HEK293 (cell line): ENCODE results near the gene ELL3.

ENCODE experiments used
- FEZF1 ChIP-seq: fragments of 450-650 bp; formaldehyde crosslinking; IDR thresholded peaks from 2 replicates; pipeline ENCODE4 v1.5.1; 2016; ENCODE audit warnings: missing biosample characterization, missing genetic modification characterization
- GLIS2 ChIP-seq: fragments of 450-650 bp; formaldehyde crosslinking; IDR thresholded peaks from 2 replicates; pipeline ENCODE4 v1.5.1; 2016; ENCODE audit warnings: missing biosample characterization, missing genetic modification characterization
- HOXA7 ChIP-seq: sonication (generic); formaldehyde crosslinking; IDR thresholded peaks from 2 replicates; pipeline ENCODE4 v1.8.1; 2022; ENCODE audit warnings: missing genetic modification reagents, borderline replicate concordance
- YY1 ChIP-seq: fragments of 450-650 bp; formaldehyde crosslinking; IDR thresholded peaks from 2 replicates; pipeline ENCODE4 v1.5.1; 2018; ENCODE audit warnings: missing biosample characterization, missing genetic modification characterization
- ZBTB8A ChIP-seq: fragments of 450-650 bp; formaldehyde crosslinking; IDR thresholded peaks from 2 replicates; pipeline ENCODE4 v1.5.1; 2016; ENCODE audit warnings: missing biosample characterization, missing genetic modification characterization
- ZFP37 ChIP-seq: fragments of 450-650 bp; formaldehyde crosslinking; IDR thresholded peaks from 2 replicates; pipeline ENCODE4 v1.5.1; 2016; ENCODE audit warnings: missing biosample characterization, missing genetic modification characterization
- ZFP41 ChIP-seq: fragments of 450-650 bp; formaldehyde crosslinking; IDR thresholded peaks from 2 replicates; pipeline ENCODE4 v1.5.1; 2016; ENCODE audit warnings: missing biosample characterization, missing genetic modification characterization, borderline replicate concordance
- ZFP69B ChIP-seq: fragments of 450-650 bp; formaldehyde crosslinking; IDR thresholded peaks from 2 replicates; pipeline ENCODE4 v1.5.1; 2016; ENCODE audit warnings: missing biosample characterization, missing genetic modification characterization
- ZNF138 ChIP-seq: fragments of 450-650 bp; formaldehyde crosslinking; IDR thresholded peaks from 2 replicates; pipeline ENCODE4 v1.5.1; 2016; ENCODE audit warnings: missing biosample characterization, missing genetic modification characterization, borderline replicate concordance
- ZNF19 ChIP-seq: fragments of 450-650 bp; formaldehyde crosslinking; IDR thresholded peaks from 2 replicates; pipeline ENCODE4; 2016; ENCODE audit warnings: missing biosample characterization, missing genetic modification characterization, low read depth
- ZNF223 ChIP-seq: fragments of 450-650 bp; formaldehyde crosslinking; IDR thresholded peaks from 2 replicates; pipeline ENCODE4 v1.5.1; 2016; ENCODE audit warnings: missing biosample characterization, missing genetic modification characterization
- ZNF248 ChIP-seq: fragments of 450-650 bp; formaldehyde crosslinking; IDR thresholded peaks from 2 replicates; pipeline ENCODE4 v1.5.1; 2017; ENCODE audit warnings: missing biosample characterization, missing genetic modification characterization
- ZNF350 ChIP-seq: fragments of 450-650 bp; formaldehyde crosslinking; IDR thresholded peaks from 2 replicates; pipeline ENCODE4 v1.5.0; 2017; ENCODE audit warnings: missing biosample characterization, mild to moderate bottlenecking, missing genetic modification characterization
- ZNF513 ChIP-seq: fragments of 450-650 bp; IDR thresholded peaks from 2 replicates; pipeline ENCODE4 v1.5.1; 2018; ENCODE audit warnings: missing biosample characterization, missing genetic modification characterization
- ZNF571 ChIP-seq: fragments of 450-650 bp; formaldehyde crosslinking; IDR thresholded peaks from 2 replicates; pipeline ENCODE4 v1.5.0; 2017; ENCODE audit warnings: missing biosample characterization, missing genetic modification characterization
- ZNF610 ChIP-seq: fragments of 450-650 bp; formaldehyde crosslinking; IDR thresholded peaks from 2 replicates; pipeline ENCODE4 v1.5.1; 2016; ENCODE audit warnings: missing biosample characterization, missing genetic modification characterization, borderline replicate concordance
- ZNF623 ChIP-seq: fragments of 450-650 bp; formaldehyde crosslinking; IDR thresholded peaks from 2 replicates; pipeline ENCODE4 v1.5.1; 2016; ENCODE audit warnings: missing biosample characterization, missing genetic modification characterization
- ZNF639 ChIP-seq: fragments of 450-650 bp; formaldehyde crosslinking; IDR thresholded peaks from 2 replicates; pipeline ENCODE4 v1.5.1; 2016; ENCODE audit warnings: missing biosample characterization, missing genetic modification characterization
- ZNF645 ChIP-seq: fragments of 450-650 bp; formaldehyde crosslinking; IDR thresholded peaks from 2 replicates; pipeline ENCODE4; 2016; ENCODE audit warnings: missing biosample characterization, missing genetic modification characterization
- ZNF791 ChIP-seq: fragments of 450-650 bp; formaldehyde crosslinking; IDR thresholded peaks from 2 replicates; pipeline ENCODE4 v1.5.1; 2016; ENCODE audit warnings: missing biosample characterization, missing genetic modification characterization
- ZSCAN18 ChIP-seq: fragments of 450-650 bp; formaldehyde crosslinking; IDR thresholded peaks from 2 replicates; pipeline ENCODE4 v1.5.1; 2016; ENCODE audit warnings: missing biosample characterization, missing genetic modification characterization
- ZXDB ChIP-seq: fragments of 450-650 bp; formaldehyde crosslinking; IDR thresholded peaks from 2 replicates; pipeline ENCODE4 v1.5.1; 2016; ENCODE audit warnings: missing biosample characterization, missing genetic modification characterization
- TF ChIP-seq, protein P1 (sequence below): fragments of 450-650 bp; formaldehyde crosslinking; IDR thresholded peaks from 2 replicates; pipeline ENCODE4 v1.5.1; 2017; ENCODE audit warnings: missing biosample characterization, missing genetic modification characterization
- TF ChIP-seq, protein P2 (sequence below): fragments of 450-650 bp; formaldehyde crosslinking; IDR thresholded peaks from 2 replicates; pipeline ENCODE4 v1.5.1; 2017; ENCODE audit warnings: missing biosample characterization, mild to moderate bottlenecking, missing genetic modification characterization, moderate library complexity
- TF ChIP-seq, protein P3 (sequence below): fragments of 450-650 bp; formaldehyde crosslinking; IDR thresholded peaks from 2 replicates; pipeline ENCODE4 v1.5.1; 2016; ENCODE audit warnings: missing biosample characterization, missing genetic modification characterization

Gene ELL3

GRCh38 chr15:43777267-43777914 is 625 bp upstream of the ELL3 start (continued):
- peak; percentile 84 for TF ChIP-seq ZBTB8A (tag by site-specific recombination)
- no peak for TF ChIP-seq ZNF19 (tag by site-specific recombination)
- TF ChIP-seq ZNF791 (tag by site-specific recombination) = no peak
- TF ChIP-seq, protein P1, sequence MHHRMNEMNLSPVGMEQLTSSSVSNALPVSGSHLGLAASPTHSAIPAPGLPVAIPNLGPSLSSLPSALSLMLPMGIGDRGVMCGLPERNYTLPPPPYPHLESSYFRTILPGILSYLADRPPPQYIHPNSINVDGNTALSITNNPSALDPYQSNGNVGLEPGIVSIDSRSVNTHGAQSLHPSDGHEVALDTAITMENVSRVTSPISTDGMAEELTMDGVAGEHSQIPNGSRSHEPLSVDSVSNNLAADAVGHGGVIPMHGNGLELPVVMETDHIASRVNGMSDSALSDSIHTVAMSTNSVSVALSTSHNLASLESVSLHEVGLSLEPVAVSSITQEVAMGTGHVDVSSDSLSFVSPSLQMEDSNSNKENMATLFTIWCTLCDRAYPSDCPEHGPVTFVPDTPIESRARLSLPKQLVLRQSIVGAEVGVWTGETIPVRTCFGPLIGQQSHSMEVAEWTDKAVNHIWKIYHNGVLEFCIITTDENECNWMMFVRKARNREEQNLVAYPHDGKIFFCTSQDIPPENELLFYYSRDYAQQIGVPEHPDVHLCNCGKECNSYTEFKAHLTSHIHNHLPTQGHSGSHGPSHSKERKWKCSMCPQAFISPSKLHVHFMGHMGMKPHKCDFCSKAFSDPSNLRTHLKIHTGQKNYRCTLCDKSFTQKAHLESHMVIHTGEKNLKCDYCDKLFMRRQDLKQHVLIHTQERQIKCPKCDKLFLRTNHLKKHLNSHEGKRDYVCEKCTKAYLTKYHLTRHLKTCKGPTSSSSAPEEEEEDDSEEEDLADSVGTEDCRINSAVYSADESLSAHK (tag by site-specific recombination) = peak; percentile 91
- TF ChIP-seq FEZF1 = no peak
- TF ChIP-seq YY1 = peak; percentile 36; the same call in 1 of the 2 replicates
- no peak for TF ChIP-seq ZNF623 (tag by site-specific recombination)
- TF ChIP-seq, protein P2, sequence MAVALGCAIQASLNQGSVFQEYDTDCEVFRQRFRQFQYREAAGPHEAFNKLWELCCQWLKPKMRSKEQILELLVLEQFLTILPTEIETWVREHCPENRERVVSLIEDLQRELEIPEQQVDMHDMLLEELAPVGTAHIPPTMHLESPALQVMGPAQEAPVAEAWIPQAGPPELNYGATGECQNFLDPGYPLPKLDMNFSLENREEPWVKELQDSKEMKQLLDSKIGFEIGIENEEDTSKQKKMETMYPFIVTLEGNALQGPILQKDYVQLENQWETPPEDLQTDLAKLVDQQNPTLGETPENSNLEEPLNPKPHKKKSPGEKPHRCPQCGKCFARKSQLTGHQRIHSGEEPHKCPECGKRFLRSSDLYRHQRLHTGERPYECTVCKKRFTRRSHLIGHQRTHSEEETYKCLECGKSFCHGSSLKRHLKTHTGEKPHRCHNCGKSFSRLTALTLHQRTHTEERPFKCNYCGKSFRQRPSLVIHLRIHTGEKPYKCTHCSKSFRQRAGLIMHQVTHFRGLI (tag by site-specific recombination) = 0 out of 2 replicates have a peak, but pooled peaks have one; percentile 7
- TF ChIP-seq GLIS2 (tag by site-specific recombination) = no peak
- no peak for TF ChIP-seq ZFP69B
- TF ChIP-seq ZNF138 = no peak
- TF ChIP-seq ZXDB (tag by site-specific recombination) = peak; percentile 39; the same call in 1 of the 2 replicates
- TF ChIP-seq ZNF645 (tag by site-specific recombination) = no peak
- TF ChIP-seq ZNF639 (tag by site-specific recombination) = no peak
- peak; percentile 73; the same call in 1 of the 2 replicates for TF ChIP-seq ZNF610 (tag by site-specific recombination)
- no peak for TF ChIP-seq HOXA7 (CRISPR knock-in tag)
- TF ChIP-seq, protein P3, sequence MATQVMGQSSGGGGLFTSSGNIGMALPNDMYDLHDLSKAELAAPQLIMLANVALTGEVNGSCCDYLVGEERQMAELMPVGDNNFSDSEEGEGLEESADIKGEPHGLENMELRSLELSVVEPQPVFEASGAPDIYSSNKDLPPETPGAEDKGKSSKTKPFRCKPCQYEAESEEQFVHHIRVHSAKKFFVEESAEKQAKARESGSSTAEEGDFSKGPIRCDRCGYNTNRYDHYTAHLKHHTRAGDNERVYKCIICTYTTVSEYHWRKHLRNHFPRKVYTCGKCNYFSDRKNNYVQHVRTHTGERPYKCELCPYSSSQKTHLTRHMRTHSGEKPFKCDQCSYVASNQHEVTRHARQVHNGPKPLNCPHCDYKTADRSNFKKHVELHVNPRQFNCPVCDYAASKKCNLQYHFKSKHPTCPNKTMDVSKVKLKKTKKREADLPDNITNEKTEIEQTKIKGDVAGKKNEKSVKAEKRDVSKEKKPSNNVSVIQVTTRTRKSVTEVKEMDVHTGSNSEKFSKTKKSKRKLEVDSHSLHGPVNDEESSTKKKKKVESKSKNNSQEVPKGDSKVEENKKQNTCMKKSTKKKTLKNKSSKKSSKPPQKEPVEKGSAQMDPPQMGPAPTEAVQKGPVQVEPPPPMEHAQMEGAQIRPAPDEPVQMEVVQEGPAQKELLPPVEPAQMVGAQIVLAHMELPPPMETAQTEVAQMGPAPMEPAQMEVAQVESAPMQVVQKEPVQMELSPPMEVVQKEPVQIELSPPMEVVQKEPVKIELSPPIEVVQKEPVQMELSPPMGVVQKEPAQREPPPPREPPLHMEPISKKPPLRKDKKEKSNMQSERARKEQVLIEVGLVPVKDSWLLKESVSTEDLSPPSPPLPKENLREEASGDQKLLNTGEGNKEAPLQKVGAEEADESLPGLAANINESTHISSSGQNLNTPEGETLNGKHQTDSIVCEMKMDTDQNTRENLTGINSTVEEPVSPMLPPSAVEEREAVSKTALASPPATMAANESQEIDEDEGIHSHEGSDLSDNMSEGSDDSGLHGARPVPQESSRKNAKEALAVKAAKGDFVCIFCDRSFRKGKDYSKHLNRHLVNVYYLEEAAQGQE = 0 out of 2 replicates have a peak, but pooled peaks have one; percentile 32
- no peak for TF ChIP-seq ZNF350 (tag by site-specific recombination)
- no peak for TF ChIP-seq ZFP41 (tag by site-specific recombination)
- TF ChIP-seq ZNF223 (tag by site-specific recombination) = no peak
- no peak for TF ChIP-seq ZNF513 (tag by site-specific recombination)
- no peak for TF ChIP-seq ZSCAN18 (tag by site-specific recombination)
- no peak for TF ChIP-seq ZNF571
- TF ChIP-seq ZNF248 = no peak
- no peak; the same call in 1 of the 2 replicates for TF ChIP-seq ZFP37 (tag by site-specific recombination)
